HEK293T (cell line): Measurements from ENCODE around the gene PTGES.

Experiments used
- BHLHE40 ChIP-seq: fragments of 450-650 bp; IDR thresholded peaks from 2 replicates; pipeline ENCODE4 v1.6.1; 2016; ENCODE audit warnings: mild to moderate bottlenecking, moderate library complexity, borderline replicate concordance
- FOXA1 ChIP-seq: fragments of 450-650 bp; IDR thresholded peaks from 2 replicates; pipeline ENCODE4 v1.6.1; 2016; ENCODE audit warnings: mild to moderate bottlenecking
- FOXM1 ChIP-seq: fragments of 450-650 bp; IDR thresholded peaks from 2 replicates; pipeline ENCODE4 v1.6.1; 2017; ENCODE audit warnings: mild to moderate bottlenecking, borderline replicate concordance
- ZNF384 ChIP-seq: fragments of 450-650 bp; IDR thresholded peaks from 2 replicates; pipeline ENCODE4 v1.6.1; 2016

- no peak for TF ChIP-seq FOXM1
- no peak for TF ChIP-seq FOXA1
- TF ChIP-seq ZNF384: no peak
- TF ChIP-seq BHLHE40: no peak
Measured at GRCh38 chr9:129745200-129745599, 7.6 kb downstream of the PTGES start.
